Fibroblast of skin of right quadriceps (primary cell): ENCODE measurements around the gene CTCF.
A peak's percentile ranks its signal among the peaks of the same experiment; 100 is the strongest.

Experiments
- DNase-seq: peaks from one replicate; pipeline ENCODE4 v3.0.0-alpha.2; 2013

CTCF gene

DNA sequence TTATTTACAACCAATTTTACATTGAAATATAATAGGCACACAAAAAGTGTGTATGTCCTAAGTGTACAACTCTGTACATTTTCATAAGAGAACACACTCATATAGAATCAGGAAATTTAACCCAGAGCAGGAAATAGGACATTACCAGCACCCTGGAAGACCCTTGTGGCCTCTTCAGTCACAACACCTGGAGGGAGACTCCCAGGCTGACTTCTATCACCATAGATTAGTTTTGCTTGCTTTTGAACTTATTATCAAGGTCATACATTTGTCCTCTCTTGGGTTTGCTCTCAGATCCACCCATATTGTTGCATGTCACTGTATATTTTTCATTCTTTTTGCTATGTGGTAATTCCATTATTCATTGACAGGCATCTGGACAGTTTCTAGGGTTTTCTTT is 27.9 kb upstream of the CTCF start:
- DNase-seq = no peak

DNA sequence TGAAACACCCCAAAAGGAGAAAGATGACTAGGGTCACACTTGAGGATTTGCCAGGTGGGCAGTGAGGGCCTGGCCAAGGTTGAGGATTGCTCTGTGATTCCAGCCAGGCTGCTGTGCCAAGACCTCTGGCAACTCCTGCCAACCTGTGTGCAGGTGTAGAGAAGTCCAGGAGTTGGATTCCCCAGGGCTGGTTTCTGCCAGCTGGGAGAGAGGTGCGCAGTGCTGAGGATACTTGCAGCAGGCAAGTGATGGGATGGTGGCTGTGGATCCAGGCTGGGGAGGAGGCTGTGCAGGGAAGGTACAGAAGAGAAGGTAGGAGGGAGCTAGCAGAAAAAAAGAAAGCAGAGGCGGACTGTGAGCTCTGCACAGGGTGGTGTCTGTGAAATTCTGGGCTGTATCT is 27.1 kb upstream of the CTCF start:
- no peak for DNase-seq

DNA sequence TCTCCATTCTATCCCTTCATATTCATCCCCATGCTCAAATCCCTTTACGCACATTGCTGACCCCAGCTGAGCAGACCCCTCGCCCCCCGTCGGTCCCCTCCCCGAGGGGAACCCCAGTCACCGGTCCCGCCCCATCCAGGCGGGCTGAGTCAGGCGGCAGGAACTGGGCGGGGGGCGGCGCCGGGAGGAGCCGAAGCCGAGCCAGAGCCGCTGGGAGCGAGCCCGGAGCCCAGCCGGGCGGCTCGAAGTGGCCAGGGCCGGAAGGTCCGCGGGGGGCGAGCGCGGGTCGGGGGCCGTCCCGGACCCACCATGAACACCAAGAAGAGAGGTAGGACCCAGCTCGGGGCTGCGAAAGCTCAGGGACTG is 25.1 kb upstream of the CTCF start:
- DNase-seq = peak; percentile 47

DNA sequence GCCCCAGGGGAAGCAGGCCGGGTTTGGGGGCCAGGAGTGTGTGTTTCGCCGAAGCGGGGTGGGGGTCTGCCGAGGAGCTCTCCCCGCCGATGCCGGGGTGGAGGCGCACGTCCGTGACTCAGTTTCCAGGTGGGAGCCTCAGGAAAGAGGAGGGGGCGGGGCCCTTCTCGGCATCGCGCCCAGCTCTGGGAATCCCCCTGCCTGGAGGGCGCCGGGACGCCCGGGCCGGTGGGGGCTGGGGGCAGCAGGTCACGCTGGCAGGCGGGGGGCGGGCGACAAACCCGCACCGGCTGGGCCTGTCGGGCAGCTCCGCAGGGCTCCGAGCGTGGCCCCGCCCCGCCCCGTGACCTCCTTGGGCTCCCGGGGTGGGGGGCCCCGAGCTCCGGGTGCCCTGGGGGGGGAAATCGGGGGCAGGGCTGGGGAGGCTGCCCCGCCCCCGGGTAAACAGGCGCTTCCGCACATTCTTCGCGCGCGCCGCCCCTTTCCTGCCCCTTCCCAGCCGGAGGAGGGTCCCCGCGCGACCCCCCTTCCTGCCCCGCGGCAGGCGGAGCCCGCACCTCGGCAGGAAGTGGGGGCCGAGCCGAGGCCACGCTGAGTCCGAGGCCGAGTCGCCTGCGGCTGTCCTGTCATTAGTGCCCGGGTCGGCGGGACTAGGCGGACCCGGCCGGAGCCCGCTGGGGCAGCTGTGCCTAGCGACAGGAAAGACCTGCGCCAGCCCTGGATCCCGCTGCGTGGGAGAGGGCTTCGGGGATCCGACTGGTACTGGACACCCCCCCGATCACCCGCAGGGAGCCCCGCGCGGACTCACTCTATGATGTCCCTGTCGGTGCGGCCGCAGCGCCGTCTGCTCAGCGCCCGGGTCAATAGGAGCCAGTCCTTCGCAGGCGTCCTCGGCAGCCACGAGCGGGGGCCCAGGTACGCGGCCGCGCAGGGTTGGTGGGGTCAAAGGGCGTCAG is 24.4 kb upstream of the CTCF start:
- no peak for DNase-seq

DNA sequence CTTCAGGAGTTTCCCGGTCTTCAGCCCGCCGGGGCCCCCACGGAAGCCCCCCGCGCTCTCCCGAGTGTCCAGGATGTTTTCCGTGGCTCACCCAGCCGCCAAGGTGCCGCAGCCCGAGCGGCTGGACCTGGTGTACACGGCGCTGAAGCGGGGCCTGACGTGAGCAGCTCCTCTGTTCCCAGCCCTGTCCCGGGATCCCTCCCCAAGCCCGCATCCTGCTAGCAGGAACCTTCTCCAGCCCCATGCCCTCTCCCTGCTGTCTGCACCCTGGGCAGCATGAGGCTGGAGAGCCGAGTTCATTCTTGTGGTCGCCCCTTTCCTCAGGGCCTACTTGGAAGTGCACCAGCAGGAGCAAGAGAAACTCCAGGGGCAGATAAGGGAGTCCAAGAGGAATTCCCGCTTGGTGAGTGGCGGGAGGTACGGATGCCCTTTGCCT is 23.6 kb upstream of the CTCF start:
- no peak for DNase-seq

DNA sequence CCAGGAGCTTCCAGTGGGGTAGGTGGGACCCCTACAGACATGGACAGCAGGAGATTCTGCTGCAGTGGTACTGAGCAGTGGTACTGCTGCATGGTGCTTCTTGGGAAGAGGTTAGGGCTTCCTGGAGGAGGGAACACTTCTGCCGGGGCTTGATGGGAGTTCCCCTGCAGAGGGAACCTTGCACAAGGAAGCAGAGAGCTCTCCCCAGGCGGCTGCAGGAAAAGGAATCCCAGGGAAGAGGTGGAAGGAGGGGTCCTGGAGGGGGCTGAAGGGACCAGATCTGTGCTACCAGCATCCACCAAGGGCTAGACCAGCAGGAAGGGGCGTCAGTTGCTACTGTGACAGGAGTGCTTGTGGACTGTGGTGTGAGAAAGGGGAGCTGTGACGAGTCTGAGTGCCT is 23.1 kb upstream of the CTCF start:
- no peak for DNase-seq

DNA sequence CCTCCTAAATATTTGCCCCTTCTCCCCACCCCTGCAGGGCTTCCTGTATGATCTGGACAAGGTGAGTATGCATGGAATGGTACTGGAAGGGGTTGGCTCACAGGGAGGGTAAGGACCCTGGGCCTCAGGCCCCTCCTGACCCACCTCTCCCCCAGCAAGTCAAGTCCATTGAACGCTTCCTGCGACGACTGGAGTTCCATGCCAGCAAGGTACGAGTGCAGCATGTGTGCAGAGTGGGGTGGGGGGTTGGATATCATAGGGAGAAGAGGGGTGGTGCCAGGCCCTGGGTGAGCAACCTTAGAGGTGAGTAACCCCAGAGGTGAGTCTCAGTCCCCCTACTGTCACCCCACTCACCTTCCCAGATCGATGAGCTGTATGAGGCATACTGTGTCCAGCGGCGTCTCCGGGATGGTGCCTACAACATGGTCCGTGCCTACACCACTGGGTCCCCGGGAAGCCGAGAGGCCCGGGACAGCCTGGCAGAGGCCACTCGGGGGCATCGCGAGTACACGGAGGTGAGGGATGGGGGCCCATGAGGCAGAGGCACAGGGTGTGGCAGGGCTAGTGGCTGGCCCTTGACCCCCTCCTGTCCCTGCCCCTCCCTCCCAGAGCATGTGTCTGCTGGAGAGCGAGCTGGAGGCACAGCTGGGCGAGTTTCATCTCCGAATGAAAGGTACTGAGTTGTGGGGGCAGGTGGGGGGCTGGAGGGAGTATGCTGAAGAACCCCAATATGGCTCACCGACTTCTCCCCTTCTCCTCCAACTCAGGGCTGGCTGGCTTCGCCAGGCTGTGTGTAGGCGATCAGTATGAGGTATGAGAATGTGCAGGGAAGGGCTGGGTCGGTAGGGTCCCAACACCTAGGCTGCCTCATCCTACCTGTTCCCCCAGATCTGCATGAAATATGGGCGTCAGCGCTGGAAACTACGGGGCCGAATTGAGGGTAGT is 22.4 kb upstream of the CTCF start:
- no peak for DNase-seq

DNA sequence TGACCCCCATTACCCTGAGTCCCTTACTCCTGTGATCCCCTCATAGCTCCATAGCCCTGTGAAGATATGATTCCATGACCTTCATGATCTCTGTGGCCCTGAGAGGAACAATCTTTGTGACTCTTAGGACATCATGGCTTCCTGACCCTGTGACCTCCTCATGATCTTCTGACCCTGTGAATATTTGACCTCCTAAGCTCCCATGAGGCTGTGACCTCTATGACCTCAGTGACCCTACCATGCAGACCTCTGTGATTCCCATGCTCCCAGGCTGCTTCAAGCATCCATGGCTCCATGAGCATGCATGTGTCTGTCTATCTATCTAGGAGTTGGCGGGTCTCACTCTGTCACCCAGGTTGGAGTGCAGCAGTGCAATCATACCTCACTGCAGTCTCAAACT is 21.6 kb upstream of the CTCF start:
- DNase-seq = no peak

DNA sequence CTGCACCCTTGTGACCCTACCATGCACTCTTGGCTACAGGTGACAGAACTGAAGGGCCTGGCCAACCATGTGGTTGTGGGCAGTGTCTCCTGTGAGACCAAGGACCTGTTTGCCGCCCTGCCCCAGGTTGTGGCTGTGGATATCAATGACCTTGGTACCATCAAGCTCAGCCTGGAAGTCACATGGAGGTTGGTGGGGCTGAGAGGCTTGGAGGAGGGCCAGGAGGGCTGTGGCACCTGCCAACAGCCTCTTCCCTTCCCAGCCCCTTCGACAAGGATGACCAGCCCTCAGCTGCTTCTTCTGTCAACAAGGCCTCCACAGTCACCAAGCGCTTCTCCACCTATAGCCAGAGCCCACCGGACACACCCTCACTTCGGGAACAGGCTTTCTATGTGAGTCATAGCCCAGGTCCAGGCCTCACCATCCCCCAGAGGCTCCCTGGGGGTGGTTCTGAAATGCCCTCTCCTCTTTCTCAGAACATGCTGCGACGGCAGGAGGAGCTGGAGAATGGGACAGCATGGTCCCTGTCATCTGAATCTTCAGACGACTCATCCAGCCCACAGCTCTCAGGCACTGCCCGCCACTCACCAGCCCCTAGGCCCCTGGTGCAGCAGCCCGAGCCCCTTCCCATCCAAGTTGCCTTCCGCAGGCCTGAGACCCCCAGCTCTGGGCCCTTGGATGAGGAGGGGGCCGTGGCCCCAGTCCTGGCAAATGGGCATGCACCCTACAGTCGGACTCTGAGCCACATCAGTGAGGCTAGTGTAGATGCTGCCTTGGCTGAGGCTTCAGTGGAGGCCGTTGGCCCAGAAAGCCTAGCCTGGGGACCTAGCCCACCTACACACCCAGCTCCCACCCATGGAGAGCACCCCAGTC is 20.7 kb upstream of the CTCF start:
- peak; percentile 24 for DNase-seq

DNA sequence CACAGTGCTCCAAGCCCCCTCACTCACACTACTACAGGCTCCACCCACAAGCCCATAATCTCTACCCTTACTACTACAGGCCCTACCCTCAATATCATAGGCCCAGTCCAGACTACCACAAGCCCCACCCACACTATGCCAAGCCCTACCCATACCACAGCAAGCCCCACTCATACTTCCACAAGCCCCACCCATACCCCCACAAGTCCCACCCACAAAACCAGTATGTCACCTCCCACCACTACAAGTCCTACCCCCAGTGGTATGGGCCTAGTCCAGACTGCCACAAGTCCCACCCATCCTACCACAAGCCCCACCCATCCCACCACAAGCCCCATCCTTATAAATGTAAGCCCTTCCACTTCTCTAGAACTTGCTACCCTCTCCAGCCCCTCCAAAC is 19.9 kb upstream of the CTCF start:
- peak; percentile 69 for DNase-seq

DNA sequence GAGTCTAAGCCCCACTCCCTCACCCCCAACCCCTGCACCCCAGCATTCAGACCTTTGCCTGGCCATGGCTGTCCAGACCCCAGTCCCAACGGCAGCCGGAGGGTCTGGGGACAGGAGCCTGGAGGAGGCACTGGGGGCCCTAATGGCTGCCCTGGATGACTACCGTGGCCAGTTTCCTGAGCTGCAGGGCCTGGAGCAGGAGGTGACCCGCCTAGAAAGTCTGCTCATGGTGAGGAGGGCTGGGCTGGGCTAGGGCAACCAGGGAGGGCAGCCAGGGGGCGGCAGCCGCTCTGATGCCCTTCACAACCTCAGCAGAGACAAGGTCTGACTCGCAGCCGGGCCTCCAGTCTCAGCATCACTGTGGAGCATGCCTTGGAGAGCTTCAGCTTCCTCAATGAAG is 19.3 kb upstream of the CTCF start:
- no peak for DNase-seq

DNA sequence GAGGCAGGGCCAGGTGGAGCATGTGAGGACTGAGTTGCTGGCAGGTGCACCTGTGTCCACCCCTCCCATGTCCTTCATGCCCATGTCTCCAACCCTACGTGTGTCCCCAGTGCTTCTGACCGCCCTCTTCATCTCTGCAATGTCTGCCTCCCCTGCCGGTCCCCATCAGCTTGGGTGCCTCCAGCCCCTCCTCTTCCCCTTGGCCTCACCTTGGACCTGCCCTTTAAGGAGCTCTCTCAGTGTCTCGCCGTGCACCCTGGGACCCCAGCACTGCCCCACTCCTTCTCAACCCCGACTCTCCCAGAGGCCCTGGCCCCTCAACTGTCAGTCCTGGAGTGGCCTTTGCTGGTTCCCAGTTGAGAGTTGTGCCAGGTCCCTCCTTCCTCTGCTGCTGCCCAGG is 18.7 kb upstream of the CTCF start:
- DNase-seq = no peak

DNA sequence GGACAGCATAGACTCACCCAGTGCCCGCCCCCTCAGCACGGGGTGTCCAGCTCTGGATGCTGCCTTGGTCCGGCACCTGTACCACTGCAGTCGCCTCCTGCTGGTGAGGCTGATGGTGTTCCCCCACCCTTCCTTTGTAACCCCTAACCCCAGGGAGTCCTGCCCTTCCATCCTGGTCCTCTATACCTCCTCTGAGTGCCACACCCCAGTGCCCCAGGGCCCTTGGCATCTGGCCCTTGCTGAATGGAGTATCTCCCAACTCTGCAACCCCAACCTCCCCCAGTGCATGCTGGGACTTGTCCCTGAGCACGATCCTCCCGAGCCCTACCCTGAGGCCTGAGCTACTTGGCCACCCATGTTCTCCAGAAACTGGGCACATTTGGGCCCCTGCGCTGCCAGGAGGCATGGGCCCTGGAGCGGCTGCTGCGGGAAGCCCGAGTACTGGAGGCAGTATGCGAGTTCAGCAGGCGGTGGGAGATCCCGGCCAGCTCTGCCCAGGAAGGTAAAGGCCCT is 17.9 kb upstream of the CTCF start:
- no peak for DNase-seq

DNA sequence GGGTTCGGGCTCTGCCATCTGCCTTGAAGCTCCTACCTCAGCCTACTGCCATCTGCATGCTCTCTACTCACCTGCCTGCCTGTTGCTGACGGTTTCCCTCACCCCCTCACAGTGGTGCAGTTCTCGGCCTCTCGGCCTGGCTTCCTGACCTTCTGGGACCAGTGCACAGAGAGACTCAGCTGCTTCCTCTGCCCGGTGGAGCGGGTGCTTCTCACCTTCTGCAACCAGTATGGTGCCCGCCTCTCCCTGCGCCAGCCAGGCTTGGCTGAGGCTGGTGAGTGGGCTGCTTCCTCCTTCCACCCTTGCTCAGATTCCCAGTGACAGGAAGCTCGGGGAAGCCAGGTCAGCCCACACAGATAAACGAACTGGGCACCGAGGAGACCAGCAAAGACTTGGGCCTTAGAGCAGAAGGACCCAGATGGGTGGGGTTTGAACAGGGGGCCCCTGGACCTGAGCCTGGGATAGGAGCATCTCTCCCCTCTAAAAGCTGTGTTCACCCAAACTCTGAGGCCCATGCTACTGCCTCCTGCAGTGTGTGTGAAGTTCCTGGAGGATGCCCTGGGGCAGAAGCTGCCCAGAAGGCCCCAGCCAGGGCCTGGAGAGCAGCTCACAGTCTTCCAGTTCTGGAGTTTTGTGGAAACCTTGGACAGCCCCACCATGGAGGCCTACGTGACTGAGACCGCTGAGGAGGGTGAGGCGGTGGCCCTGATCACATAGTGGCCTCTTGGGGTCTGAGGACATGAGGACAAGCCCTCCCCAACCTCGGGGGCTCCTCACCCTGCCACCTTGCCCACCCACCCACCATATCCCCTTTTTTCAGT is 17.3 kb upstream of the CTCF start:
- no peak for DNase-seq

DNA sequence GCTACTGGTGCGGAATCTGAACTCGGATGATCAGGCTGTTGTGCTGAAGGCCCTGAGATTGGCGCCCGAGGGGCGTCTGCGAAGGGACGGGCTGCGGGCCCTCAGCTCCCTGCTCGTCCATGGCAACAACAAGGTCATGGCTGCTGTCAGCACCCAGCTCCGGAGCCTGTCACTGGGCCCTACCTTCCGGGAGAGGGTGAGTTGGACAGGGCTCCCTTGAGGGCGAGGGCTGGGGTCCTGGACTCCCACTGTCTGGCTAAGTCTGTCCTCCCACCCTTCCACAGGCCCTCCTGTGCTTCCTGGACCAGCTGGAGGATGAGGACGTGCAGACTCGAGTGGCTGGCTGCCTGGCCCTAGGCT is 16.7 kb upstream of the CTCF start:
- DNase-seq = no peak

DNA sequence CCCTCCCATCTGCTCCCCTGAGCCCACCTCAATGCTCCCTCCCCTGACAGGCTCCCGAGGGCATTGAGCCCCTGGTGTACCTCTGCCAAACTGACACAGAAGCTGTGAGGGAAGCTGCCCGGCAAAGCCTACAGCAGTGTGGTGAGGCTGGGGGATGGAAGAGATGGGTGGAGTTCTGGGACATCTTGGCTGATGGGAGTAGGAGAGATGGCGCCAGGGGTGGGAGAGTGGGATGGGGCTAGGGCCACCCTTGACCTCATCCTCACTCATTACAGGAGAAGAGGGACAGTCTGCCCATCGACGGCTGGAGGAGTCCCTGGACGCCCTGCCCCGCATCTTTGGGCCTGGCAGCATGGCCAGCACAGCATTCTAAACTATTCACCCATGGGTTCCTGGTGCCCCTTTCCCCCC is 16.2 kb upstream of the CTCF start:
- DNase-seq = no peak

DNA sequence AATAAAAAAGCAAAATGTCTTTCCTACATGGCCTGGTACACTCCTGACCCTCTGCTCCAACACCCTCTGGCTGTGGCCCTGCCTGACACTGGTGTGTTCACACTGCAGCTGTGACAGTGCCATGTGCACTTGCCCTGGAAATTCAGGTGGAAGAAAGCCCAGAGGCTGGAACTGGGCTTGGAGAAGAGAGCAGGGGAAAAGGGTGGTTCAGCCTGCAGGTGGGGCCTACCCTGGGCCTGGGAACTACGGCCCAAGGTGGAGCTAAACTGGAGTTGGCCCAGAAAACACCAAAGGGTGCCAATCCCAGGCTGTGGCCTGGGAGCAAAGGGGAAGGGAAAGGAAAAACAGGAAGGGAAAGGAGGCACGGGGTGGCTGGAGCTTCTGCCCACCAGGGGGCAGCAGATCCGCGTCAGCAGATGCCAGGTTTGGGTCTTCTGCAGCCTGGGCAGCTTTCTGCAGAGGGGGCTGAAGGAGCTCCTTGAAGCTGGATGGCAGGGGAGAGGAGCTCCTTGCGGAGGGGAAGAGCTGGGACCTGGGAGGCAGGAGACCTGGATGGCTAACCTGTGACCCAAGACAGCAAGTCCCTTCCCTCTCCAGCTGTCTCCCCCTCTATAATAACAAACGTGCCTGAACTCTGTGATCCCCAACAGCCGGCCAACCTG is 15.4 kb upstream of the CTCF start:
- peak; percentile 59 for DNase-seq

DNA sequence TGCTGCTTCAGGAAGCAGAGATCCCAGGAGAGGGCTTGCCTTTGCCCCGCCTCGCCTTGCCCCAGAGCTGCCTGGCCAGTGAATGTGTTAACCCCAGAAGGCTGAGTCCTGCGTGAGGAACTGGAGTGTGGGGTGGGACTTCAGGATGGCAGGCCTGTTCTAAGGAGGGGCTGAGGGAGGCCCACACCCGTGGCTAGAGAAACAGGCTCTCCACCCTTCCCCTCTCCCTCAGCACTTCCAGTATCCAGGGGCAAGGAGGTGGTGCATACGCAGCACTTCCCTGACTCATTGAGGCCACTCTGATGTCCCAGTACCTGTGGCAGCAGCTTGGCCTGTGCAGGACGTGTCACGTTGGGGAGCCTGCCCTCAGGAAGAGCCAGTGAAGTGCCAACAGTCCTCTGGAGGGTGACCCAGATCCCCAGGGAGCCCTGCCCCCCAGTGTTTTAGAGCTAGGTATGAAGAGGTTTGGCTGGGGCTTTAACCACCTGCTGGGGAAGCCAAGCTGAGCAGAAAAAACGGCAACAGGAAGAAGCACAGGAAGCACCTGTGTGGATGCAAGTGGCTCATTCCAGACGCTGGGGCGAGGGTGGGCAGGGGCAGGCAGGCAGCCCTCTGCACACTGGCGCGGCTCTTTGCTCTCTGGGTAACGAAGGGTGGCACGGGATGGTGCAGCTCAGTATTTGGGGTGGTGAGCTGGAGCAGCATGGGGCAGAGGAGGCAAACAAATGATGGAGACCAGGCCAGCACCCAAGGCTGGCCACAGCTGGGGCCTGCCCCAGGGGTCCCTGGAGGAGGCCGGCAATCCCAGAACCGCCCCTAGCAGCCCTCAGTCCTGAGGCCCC is 14.7 kb upstream of the CTCF start:
- no peak for DNase-seq

DNA sequence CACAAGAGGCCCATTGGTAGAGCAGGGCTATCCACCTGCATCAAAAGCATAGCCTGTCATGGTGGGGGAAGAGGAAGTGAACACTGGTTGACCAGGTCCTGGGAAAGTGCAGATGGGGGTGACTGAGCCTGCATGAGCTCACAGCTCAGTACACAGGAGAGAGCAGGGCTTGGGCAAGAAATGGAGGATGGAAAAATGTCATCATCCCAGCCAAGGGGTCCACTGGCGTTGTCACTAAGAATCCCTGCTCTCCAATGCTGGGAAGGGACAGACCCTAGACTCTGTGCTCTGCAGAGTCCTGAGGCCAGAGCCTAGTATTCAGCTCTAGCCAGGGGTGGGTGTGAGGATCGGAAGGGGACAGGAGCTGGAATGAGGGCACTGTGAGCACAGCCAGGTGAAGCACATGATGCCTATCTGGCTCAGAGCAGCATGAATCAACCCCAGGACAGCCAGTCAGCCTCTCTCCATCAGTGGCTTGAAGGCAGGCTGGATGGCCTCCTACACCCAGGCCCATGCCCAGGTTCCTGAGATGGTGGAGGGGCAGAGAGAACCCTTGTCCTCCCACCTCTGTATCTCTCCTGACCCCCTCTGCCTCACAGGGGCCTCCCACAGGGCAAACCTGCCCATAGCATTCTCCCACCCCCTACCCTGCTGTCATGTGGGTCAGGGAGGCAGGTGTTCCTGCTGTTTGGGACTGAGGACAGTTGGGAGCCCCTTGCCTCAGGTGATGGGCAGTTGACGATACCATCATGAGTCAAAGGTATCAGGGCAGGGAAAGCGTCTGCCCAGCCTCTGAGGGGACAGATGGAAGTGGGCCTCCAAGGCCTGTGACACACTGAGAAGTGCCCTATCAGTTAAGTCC is 13.8 kb upstream of the CTCF start:
- no peak for DNase-seq
